Liver (tissue), 3 donors: ENCODE measurements around the gene KRT222.

Experiments used
- RAD21 ChIP-seq, 2 donors: IDR thresholded peaks; 2 replicates each; pipeline ENCODE4 v1.6.1; 2016; ENCODE audit warnings: antibody characterized with exemption in 2 of 2, mild to moderate bottlenecking in 2 of 2
- RXRA ChIP-seq, 2 donors: IDR thresholded peaks; 2 replicates each; pipeline ENCODE4 v1.6.1; 2017 to 2018; ENCODE audit warnings: antibody characterized with exemption in 2 of 2, mild to moderate bottlenecking in 1 of 2
- TAF1 ChIP-seq: conservative IDR thresholded peaks from 2 replicates; pipeline ENCODE4 v1.6.1; 2016; ENCODE audit warnings: antibody characterized with exemption, mild to moderate bottlenecking
- TF ChIP-seq, protein P1 (sequence below): fragments of 150-350 bp; IDR thresholded peaks from 2 replicates; pipeline ENCODE4 v1.5.1; 2017; ENCODE audit warnings: improper control_type of control experiment, low read depth, low read length; ENCODE audit not compliant: missing input control
- TF ChIP-seq, protein P2 (sequence below): IDR thresholded peaks from 2 replicates; pipeline ENCODE4 v1.6.1; 2016; ENCODE audit warnings: antibody characterized with exemption
- TF ChIP-seq, protein P3 (sequence below): IDR thresholded peaks from 2 replicates; pipeline ENCODE4 v1.6.1; 2016; ENCODE audit warnings: antibody characterized with exemption
- donor health status: healthy.
- donor health status: healthy.

DNA sequence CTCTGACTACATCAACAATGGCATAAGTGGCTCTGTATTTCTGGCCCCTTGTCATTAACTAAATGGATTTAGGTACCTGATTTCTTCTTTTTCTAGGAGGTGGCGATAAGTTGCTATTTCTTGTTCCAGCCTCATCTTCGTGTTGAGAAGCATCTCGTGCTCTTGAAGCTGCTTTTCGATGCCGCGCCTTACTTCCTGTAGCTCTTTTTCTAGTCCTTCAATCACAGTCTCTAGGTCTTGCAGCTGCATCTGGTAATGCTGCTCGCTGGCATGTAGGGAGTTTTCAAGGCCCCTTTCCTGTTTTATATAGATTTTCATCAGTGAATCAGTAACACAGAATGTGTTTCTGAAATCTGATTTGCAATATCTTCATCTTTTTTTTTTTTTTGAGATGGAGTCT lies 5.1 kb downstream of the KRT222 start:
- TF ChIP-seq TAF1 (no peak), RXRA (IDR thresholded peaks at IDR 0.05) (no peak), RAD21 (IDR thresholded peaks at IDR 0.05) (no peak)
- TF ChIP-seq, protein P1, sequence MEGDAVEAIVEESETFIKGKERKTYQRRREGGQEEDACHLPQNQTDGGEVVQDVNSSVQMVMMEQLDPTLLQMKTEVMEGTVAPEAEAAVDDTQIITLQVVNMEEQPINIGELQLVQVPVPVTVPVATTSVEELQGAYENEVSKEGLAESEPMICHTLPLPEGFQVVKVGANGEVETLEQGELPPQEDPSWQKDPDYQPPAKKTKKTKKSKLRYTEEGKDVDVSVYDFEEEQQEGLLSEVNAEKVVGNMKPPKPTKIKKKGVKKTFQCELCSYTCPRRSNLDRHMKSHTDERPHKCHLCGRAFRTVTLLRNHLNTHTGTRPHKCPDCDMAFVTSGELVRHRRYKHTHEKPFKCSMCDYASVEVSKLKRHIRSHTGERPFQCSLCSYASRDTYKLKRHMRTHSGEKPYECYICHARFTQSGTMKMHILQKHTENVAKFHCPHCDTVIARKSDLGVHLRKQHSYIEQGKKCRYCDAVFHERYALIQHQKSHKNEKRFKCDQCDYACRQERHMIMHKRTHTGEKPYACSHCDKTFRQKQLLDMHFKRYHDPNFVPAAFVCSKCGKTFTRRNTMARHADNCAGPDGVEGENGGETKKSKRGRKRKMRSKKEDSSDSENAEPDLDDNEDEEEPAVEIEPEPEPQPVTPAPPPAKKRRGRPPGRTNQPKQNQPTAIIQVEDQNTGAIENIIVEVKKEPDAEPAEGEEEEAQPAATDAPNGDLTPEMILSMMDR, result no peak
- TF ChIP-seq, protein P2, sequence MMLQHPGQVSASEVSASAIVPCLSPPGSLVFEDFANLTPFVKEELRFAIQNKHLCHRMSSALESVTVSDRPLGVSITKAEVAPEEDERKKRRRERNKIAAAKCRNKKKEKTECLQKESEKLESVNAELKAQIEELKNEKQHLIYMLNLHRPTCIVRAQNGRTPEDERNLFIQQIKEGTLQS, result no peak
- TF ChIP-seq, protein P3, sequence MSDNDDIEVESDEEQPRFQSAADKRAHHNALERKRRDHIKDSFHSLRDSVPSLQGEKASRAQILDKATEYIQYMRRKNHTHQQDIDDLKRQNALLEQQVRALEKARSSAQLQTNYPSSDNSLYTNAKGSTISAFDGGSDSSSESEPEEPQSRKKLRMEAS, result no peak
